NK-92 treated with Interleukin-12 subunit alpha and Interleukin-12 subunit beta, amount 100 ng/mL, for 24 hours (cell line): Measurements from ENCODE around the gene TMEM255B.
"Not testable (repeated sequence)": the region's sequence is repeated elsewhere in the genome, so short reads cannot be mapped to it uniquely, and the experiment has no call there.

ENCODE experiments used
- DNase-seq: peaks from one replicate; lab custom pipeline; 2025; lab: John Stamatoyannopoulos, UW

The TMEM255B gene

DNA sequence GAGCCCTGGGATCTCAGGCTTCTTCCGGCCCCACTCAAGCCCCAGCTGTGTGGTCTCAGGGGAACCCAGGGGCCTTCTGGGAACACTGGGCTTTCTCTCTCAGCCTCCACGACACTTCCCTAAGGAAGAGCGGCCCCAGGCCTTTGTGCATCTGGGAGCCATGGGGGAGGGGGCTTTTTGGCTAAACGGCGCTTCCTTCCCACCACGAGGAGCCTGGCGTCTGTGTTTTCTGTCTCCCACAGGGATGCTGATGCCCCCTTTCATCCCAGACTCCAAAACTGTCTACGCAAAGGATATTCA is 24.2 kb upstream of the TMEM255B start:
- DNase-seq: no peak

DNA sequence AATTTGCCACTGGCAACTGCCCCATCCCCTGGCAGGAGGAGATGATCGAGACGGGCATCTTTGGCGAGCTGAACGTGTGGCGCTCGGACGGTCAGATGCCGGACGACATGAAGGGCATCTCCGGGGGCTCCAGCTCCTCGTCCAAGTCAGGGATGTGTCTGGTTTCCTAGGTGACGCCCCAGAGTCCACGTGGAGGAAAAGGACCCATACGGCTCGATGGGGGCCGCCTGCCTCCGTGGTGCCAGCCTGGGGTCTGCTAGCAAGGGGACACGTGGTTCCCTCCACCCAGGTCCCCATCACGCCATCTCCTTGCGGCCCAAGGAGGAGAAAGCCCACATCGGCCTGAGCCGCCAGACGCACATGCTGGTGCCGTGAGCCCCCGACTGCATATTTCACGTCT is 23.8 kb upstream of the TMEM255B start:
- no peak for DNase-seq

DNA sequence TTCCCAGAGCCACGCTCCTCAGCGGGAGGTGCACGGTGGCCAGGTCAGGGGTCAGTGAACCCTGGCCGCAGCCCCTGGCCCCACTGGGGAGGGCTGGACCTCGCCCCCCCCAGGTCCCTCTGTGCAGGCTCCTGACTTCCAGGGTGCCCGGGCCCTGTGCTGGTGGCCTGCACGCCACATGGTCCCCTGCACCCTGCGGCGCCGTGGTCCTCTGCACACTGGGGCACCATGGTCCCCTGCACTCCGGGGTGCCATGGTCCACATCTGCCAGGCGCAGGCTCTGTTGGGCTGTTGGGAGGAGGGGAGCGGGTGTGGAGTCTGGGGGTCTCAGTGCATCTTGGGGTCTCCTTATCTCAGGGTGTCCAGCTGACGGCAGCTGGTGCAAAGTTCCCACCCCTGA is 23.3 kb upstream of the TMEM255B start:
- DNase-seq: no peak

DNA sequence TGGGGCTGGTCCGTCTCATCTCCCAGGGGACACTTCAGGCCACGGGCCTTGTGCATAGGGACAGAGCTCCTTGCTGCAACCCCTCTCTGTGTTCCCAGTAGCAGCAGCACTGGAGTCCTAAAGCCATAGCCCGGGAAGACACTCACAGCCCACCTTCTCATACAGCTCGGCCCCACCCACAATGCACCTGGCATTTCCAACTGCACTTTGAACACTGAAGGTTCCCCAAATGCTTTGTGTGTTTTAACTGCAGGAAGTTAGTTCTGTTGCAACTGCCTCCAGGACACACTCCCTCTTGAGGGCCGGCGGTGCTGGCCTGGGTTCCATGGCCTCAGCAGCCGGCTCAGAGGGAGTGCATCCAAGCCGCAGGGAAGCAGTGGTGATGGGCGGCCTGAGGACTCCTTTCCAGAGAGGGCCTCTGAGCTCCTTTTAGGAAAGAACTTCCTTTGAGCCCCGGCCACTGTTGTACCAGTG is 22.7 kb upstream of the TMEM255B start:
- DNase-seq: no peak

DNA sequence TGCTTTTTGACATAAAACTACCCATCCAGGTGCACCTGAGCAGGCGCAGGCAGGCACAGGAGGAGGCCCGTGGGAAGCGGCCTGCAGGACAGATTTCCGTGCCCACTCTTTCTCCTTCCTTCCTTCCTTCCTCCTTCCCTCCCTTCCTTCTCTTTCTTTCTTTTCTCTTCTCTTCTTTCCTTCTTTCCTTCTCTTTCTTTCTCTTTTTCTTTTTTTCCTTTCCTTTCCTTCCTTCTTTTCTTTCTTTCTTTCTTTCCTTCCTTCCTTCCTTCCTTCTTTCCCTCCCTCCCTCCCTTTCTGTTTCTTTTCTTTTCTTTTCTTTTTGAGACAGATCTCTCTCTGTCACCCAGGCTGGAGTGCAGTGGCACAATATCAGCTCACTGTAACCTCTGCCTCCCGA is 21.2 kb upstream of the TMEM255B start:
- no peak for DNase-seq

DNA sequence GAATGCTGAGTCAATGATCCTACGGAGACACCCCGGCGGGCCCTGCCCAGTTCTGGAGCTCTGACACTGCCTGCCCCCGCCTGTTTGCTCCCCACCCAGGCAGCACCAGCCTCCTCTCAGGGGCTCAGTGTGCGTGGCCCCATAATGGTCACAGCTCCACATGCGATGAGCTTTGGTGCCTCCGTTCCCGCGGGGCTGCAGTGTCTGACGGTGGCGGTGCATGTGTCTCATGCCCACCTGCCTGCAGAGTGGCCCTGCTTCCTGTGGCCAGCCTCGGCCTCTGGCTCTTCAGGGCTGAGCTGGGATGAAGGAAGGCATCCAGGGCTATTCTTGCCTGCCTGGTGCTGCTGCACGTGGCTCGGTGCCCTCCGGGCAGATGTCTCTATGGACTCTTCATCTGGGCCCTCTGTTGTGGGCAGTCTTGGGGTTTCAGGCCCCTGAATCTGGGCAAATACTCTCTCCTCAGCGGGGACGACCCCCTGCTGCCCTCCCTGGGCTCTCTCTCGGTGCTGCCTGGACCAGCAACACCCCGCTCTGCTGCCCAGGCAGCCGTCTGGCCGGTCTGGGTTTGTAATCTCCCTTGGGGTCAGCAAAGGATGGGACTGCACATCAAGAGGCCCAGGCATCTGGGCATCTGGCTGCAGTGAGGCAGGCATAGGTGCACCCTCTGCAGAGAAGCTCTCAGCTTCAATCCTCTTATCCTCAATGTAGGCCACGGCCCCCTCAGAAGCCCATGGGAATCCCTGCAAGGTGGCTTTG is 19.3 kb upstream of the TMEM255B start:
- no peak for DNase-seq

DNA sequence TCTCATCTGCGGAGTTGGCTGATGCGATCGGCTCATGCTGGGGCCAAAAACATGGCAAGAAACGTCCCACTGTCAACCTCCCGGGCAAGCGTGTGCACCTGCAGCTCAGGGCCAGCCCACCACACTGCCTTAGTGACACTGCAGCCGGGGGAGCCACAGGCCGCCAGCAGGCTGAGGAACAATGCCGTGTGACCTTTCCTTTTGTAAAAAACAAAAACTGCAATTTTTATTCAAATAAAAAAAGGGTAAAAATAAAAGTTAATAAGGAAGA is 18.8 kb upstream of the TMEM255B start:
- no peak for DNase-seq

DNA sequence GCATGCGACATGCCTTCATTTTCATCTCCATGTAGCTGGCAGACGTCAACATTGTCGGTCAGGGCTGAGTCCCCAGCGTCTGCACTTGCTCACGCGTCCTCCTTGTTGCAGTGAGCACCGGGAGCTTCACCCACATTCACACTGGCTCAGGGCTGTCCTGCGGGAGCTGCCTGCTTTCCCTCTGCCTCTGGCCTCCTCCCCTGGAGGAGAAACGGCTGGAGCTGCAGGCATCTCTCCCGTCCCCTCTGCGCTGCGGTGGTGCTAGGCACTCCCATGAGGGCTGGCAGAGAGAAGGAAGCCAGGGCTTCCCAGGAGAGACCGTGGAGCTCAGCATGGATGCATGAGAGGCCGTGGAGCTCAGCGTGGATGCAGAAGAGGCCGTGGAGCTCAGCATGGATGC is 18.4 kb upstream of the TMEM255B start:
- no peak for DNase-seq

DNA sequence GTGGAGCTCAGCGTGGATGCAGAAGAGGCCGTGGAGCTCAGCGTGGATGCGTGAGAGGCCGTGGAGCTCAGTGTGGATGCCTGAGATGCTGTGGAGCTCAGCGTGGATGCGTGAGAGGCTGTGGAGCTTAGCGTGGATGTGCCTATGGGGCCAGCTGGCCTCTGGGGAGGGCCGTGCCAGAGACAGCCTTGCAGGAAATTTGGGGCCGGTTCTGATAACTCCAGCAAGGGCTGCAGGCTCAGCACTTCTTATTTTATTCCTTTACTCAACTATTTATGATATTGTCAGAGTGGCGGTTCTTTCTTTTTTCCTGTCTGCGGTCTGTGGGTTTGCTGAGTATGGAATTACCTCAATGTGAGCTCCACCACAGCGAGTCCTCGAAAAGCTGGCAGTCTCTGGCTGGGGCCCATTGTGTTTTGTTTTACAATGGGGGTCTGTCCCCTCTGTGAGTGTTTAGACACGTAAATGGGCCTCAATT is 17.8 kb upstream of the TMEM255B start:
- no peak for DNase-seq

DNA sequence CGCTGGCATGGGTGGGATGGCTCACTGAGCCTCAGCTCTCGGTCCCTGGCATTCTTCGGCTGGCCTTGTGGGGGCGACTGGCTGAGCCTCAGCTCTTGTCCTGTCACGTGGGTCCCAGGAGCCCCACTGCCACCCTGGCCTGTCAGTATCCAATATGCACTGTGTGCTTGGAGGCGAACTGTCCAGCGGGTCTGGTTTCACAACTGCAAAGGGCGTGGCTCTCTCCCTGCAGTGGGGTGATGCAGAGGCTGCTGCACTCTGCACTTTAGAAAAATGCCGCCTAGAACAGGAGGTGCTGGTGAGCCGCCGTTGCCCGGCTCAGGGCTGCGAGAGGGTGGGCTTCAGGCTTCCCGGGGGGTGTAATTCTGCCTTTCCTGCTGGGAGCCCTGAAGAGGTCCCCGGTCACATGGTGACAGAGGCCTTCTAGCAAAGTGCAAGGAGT is 17.0 kb upstream of the TMEM255B start:
- no peak for DNase-seq

DNA sequence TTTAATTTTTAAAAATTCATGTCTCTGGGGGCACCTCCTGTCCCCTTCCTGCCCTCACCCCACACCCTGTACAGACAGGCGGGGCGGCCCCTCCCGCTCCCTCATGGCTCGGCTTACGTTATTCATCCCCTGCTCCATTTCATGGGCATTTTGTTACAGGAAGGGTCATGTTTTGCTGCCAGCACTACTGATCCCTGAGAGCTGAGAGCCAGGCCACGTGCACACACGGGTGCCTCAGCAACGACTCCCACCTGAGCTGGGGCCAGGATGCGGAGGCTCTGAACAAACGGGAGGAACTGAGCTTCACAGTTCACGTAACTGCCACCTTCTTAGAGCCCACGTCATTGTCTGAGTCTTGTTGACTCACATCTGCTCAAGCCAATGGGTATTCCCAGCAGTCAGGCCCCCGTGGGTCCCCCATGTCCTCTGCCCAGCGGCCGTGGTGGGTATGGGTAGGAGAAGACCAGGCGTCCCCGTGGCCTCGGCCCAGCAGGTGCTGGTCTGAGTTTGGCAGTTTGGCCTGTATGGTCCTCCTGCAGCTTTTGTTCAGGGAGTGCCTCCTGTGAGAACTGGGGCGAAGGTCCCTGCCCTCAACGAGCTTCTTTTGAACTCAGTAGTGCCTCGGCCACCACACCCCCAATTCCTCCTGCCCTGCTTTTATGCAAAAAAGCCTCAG is 16.4 kb upstream of the TMEM255B start:
- no peak for DNase-seq

DNA sequence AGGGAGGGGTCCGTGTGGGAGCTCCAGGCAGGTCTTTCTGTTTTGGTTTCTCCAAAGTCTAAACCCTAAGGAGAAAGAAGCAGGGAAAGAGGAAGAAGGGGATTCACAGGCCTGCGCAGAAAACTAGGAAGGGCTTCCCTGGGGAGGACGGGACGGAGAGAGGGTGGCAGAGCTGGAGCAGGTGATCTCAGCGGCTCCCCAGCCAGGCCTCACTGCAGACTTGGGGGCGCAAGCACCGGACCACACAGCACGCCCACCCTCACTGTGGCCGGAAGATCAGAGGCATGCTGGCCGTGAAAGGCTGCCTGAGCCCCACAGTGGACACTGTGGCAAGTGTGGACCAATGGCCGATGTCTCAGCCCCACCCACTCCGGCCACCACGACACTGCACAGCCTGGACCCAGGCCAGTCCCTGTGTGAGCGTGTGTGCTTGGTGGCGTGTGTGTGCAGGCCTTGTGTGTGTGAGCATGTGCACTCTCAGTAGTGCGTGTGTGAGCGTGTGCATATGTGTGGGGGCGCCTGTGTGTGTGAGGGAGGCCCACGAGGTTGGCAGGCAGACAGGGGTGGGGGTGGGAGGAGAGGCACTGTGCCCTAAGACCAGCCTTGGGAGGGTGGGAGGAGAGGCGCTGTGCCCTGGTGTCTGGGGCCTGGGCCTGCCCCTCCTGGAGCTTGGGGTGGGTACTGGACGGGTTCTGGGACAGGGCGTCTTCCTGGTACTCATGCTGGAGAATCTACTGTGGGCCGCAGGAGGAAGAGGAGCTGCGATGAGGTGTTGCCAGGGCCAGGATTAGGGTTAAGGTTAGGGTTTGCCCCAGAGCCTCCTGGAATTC is 15.4 kb upstream of the TMEM255B start:
- no peak for DNase-seq

DNA sequence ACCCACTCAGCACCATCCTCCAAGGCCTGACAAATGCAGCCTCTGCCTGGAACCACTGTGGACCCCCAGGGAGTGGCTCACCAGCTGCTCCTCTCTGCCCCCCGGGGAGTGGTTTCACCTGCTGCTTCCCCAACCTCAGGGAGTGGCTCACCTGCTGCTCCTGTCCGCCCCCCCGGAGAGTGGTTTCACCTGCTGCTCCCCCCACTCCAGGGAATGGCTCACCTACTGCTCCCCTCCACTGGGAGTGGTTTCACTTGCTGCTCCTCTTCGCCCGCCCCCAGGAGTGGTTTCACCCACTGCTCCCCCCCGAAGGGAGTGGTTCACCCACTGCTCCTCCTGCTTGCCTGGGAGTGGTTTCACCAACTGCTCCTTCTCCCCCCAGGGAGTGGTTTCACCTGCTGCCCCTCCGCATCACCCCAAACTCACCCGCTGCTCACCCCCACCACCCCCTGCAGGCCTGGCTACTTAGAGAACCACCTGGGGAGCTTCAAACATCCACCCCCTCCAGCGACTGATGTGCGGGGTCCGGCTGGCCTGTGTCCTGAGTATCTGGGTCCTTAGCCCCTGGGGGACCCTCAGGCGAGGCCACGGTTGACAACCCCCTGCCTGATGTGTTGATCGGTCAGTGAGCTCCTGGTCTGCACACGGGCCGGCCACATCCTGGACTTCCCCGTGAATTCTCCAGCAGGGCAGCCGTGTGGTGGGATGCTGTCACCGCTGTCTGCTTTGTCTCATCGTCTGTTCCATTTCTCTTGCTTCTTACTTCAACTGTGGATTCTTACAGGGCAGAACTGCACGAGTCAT is 14.6 kb upstream of the TMEM255B start:
- no peak for DNase-seq

DNA sequence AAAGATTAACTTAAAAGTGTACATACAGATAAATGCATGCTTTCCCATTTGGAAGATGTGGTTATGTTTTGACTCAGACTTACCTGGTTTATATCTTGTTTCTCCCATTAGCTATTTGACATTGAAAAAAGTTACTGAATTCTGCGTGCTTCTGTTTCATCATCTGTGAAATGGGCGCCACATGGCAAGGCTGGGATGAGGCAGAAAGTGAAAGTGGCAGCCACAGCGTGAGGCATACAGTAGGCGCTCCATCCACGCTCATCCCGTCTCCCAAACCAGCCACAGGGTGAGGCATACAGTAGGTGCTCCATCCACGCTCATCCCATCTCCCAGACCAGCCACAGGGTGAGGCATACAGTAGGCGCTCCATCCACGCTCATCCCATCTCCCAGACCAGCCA is 14.0 kb upstream of the TMEM255B start:
- DNase-seq: no peak

DNA sequence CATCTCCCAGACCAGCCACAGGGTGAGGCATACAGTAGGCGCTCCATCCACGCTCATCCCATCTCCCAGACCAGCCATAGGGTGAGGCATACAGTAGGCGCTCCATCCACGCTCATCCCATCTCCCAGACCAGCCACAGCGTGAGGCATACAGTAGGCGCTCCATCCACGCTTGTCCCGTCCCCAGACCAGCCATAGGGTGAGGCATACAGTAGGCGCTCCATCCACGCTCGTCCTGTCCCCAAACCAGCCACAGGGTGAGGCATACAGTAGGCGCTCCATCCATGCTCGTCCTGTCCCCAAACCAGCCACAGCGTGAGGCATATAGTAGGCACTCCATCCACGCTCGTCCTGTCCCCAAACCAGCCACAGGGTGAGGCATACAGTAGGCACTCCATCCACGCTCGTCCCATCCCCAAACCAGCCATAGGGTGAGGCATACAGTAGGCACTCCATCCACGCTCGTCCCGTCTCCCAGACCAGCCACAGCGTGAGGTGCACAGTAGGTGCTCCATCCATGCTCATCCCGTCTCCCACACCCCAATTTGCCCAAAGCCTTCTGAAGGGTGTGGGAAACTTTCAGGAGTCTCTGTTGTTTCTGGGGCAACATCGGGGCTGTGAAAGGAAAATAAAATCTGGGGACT is 13.4 kb upstream of the TMEM255B start:
- DNase-seq: not testable (repeated sequence)

DNA sequence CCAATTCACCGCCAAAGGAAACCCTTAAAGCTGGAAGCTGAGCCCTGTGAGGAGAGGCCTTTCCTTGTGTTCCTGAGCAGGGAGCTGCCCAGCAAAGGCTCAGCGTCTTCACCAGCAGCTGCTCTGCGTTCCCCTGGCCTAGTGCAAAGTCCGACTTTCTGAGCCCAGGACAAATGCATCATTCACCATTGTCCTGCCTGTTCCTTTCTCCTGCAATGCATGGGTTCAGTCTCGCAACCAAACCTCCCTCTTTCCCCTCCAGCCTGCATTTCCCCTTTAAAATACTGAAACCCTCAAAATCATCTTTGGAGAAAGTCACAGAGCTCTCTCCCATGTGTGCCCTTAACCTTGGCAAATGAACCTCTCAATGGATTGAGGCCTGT is 12.9 kb upstream of the TMEM255B start:
- no peak for DNase-seq

DNA sequence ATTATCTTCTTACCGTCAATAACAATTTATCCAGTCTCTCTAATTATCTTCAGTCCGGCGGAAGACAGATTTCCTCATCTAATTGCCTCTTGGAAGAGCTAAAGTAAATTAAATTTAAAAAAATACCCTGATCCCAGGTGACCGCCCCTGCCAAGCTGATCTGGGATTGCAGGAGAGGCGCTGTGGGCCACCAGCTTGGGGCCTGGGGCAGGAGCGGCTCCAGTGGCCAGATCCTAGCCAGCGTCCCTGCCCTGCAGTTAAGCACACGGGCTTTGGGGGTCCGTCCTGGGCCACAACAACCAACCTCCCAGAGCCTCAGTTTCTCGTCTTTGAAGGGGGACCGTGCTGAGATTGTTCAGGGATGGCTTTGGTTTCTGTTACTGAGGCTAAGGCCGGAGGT is 12.4 kb upstream of the TMEM255B start:
- no peak for DNase-seq

DNA sequence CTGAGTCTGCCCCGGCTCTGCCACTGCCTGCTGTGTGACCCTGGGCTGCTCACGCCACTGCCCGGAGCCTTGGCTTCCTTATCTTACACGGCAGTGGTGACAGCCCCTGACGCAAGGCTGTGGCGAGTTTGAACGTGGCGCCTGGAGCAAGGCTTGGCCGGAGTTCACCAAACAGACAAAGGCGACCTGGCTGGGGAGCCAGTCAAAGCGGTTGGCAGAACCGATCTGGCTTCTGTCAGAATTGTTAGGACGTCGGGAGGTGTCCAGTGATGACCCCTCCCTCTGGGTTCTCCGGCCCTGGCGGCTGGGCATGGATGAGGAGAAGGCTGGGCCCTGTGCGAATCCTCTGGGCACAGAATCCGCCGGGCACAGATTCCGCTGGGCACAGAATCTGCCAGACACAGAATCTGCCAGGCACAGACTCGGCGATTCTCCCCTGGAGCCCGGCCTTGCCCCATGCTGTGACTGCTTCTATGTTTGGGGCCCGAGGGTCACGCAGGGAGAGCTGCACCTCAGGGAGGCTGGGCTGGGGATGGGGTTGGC is 11.7 kb upstream of the TMEM255B start:
- DNase-seq: no peak

DNA sequence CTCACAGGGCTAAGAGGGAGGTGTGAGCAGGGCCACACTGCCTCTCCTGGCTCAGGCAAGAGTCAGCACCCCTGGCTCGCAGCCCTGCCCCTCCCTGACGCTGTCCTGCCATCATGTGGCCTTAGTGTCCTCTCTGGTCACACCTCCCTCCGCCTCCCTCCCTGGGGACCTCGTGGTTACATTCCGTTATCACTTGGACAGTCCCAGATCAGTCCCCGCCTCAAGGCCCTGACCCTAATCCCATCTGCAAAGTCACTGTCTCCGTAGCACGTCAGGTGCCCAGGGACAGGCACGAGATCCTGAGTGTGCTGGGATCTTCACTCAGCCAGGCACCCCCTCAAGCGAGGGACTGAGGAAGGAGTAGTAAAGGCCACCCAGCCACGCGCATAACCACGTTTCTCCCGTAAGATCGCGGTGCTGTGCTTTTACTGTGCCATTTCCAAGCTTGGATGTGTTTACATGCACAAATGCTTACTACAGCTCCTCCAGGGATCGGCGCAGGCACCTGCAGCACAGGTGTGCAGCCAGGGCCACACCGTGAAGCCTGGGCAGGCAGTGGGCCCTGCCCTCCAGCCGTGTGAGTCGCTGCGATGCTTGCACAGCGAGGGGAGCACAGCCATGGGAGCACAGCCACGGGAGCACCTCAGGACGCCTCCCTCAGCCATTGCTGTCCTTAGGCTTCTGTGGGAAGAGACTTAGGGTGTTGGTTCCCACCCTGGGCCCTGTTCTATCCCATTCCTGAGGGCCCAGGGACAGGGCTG is 10.7 kb upstream of the TMEM255B start:
- no peak for DNase-seq

DNA sequence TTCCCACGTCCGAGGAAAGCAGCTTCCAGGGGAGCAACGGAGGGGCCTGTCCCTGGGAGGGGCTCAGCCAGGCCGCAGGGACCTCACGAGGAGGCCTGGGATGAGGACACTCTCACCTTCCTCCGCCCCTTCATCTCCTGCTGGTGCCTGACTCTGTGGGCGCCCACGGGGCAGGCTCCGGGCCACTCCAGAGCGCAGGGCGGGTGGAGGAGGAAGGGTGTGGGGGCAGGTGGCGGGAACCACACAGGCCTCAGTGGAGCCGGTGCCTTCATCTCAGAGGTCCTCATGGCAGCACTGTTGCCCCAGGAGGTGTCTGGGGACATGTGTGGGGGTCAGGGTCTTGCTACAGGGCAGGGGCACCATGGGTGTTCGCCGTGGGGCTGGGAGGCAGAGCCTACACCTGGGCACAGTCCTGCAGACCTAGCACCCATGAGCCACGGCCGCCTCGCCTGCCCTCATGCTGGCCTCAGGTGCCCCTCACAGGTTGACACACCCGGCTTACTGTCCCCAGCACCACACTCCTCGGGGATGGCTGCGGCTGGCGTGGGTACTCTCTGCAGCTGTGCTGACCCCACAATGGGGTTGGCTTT is 10.1 kb upstream of the TMEM255B start:
- no peak for DNase-seq
